Measurements from ENCODE around the gene SYN1.

GRCh38 chrX:47664737-47665136, 45.1 kb upstream of the SYN1 start:
- TF ChIP-seq CTCF (IDR thresholded peaks at IDR 0.05; ENCODE audit: low read depth, low read length) = no peak
- TF ChIP-seq MYC (IDR thresholded peaks at IDR 0.05; ENCODE audit: low read depth, low read length) = no peak
- no peak for TF ChIP-seq POLR2A (IDR thresholded peaks at IDR 0.05; ENCODE audit: extremely low read depth, insufficient read length)
- no peak for TF ChIP-seq MAX (IDR thresholded peaks at IDR 0.05; ENCODE audit: low read depth, low read length)

All from NB4 (cell line).